Measurements from ENCODE around the gene ILDR1.

GRCh38 chr3:121951291-121951919 is 70.6 kb downstream of the ILDR1 start:
- TF ChIP-seq CTCF (IDR thresholded peaks at IDR 0.05; ENCODE audit: insufficient read depth, low read length, poor library complexity, severe bottlenecking) = no peak
- TF ChIP-seq EZH2phosphoT487 (conservative IDR thresholded peaks at IDR 0.05; ENCODE audit: low read length) = no peak
